PFSK-1 (cell line): ENCODE measurements around the gene BICDL1.

ENCODE experiments used
- FOXP2 ChIP-seq: optimal IDR thresholded peaks from 2 replicates; pipeline ENCODE3; 2011; ENCODE audit warnings: borderline replicate concordance, control low read depth, inconsistent platforms; ENCODE audit not compliant: insufficient read depth; ENCODE audit errors: extremely low read length, extremely low read depth
- POLR2AphosphoS5 ChIP-seq: IDR thresholded peaks from 2 replicates; pipeline ENCODE4 v1.6.1; 2012; ENCODE audit warnings: low read depth, mild to moderate bottlenecking, control low read depth, low read length, moderate library complexity
- REST ChIP-seq, 2 experiments: IDR thresholded peaks; 2 replicates each; pipeline versions ENCODE4 v1.6.1 to v1.8.0; 2011 to 2012; ENCODE audit warnings: low read depth in 2 of 2, low read length in 2 of 2, control low read depth in 1 of 2, inconsistent platforms in 1 of 2, mild to moderate bottlenecking in 1 of 2, moderate library complexity in 1 of 2; ENCODE audit not compliant: insufficient read depth in 1 of 2
- SIN3A ChIP-seq: IDR thresholded peaks from 2 replicates; pipeline ENCODE4 v1.6.1; 2012; ENCODE audit warnings: mild to moderate bottlenecking, low read length, moderate library complexity, borderline replicate concordance; ENCODE audit not compliant: insufficient read depth
- TAF1 ChIP-seq: IDR thresholded peaks from 2 replicates; pipeline ENCODE4 v1.6.1; 2012; ENCODE audit warnings: low read length, control low read depth, borderline replicate concordance; ENCODE audit not compliant: insufficient read depth

Gene BICDL1

GRCh38 chr12:119949594-119949993 lies 39.4 kb upstream of the BICDL1 start:
- no peak for TF ChIP-seq SIN3A
- no peak for TF ChIP-seq FOXP2
- no peak for TF ChIP-seq POLR2AphosphoS5
- TF ChIP-seq TAF1: no peak
- TF ChIP-seq REST (IDR thresholded peaks at IDR 0.05; ENCODE audit: insufficient read depth in 1 of 2, low read depth in 2 of 2, low read length in 2 of 2): no peak

DNA sequence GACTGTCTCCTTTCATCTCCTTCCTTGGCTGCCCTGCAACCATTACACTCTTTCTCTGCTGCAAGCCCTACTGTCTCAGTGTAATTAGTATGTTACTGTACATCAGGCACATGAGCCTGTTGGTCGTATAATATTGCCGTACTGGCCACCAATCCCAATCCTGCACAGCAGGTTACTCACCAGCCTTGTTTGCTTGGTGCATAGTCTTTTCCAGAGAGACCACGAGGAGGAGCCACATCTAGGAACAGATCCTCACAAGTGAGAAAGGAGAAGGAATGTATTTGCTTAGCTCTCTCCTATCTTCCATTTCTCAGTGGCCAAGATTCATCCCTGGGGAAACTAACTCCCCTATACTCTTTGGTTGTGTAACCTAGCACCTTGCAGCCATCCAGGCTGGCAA lies 33.0 kb upstream of the BICDL1 start:
- TF ChIP-seq SIN3A: no peak
- TF ChIP-seq REST (IDR thresholded peaks at IDR 0.05; ENCODE audit: insufficient read depth in 1 of 2, low read depth in 2 of 2, low read length in 2 of 2): no peak
- TF ChIP-seq TAF1: no peak
- no peak for TF ChIP-seq POLR2AphosphoS5
- TF ChIP-seq FOXP2: no peak

DNA sequence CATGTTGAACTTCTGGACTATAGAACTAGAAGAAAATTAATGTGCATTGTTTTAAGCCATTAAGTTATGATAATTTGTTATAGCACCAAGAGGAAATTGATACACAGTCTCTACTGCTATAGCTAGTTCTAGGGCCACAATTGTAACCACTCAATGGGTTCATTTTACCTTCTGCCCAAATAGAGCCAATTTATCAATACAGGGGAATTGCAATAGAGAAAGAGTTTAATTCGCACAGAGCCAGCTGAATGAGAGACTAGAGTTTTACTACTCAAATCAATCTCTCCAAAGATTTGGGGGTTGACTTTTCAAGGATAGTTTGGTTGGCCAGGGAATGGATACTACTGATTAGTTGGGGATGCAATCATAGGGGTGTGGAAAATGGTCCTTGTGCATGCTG lies 31.9 kb upstream of the BICDL1 start:
- no peak for TF ChIP-seq FOXP2
- no peak for TF ChIP-seq SIN3A
- no peak for TF ChIP-seq POLR2AphosphoS5
- TF ChIP-seq REST (IDR thresholded peaks at IDR 0.05; ENCODE audit: insufficient read depth in 1 of 2, low read depth in 2 of 2, low read length in 2 of 2): no peak
- TF ChIP-seq TAF1: no peak

GRCh38 chr12:119959435-119959834 lies 29.6 kb upstream of the BICDL1 start:
- TF ChIP-seq SIN3A: no peak
- TF ChIP-seq FOXP2: no peak
- TF ChIP-seq POLR2AphosphoS5: no peak
- TF ChIP-seq REST (IDR thresholded peaks at IDR 0.05; ENCODE audit: insufficient read depth in 1 of 2, low read depth in 2 of 2, low read length in 2 of 2): no peak
- no peak for TF ChIP-seq TAF1

DNA sequence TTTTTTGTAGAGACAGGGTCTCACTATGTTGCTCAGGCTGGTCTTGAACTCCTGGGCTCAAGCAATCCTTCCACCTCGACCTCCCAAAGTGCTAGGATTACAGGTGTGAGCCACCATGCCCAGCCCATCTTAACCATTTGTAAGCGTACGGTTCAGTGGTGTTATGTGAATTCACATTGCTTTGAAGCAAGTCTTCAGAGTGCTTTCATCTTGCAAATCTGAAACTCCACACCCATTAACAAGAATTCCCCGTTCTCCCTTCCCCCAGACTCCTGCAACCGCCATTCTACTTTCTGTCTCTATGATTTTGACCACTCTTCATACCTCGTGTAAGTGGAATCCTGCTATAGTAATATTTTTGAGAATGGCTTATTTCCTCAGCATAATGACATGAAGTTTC lies 24.9 kb upstream of the BICDL1 start:
- TF ChIP-seq POLR2AphosphoS5: no peak
- no peak for TF ChIP-seq REST (IDR thresholded peaks at IDR 0.05; ENCODE audit: insufficient read depth in 1 of 2, low read depth in 2 of 2, low read length in 2 of 2)
